Activated effector memory CD4-positive, alpha-beta T cell treated with Interleukin-2 at 50 U/mL for 16 hours (primary cell): Measurements from ENCODE around the gene ZNF644.
A peak's percentile ranks its signal among the peaks of the same experiment; 100 is the strongest.

ENCODE experiments used
- DNase-seq: peaks from one replicate; pipeline ENCODE4 v3.0.0-alpha.2; 2020

The ZNF644 gene

GRCh38 chr1:91020967-91021685, 709 bp downstream of the ZNF644 start:
- DNase-seq = peak; percentile 56

DNA sequence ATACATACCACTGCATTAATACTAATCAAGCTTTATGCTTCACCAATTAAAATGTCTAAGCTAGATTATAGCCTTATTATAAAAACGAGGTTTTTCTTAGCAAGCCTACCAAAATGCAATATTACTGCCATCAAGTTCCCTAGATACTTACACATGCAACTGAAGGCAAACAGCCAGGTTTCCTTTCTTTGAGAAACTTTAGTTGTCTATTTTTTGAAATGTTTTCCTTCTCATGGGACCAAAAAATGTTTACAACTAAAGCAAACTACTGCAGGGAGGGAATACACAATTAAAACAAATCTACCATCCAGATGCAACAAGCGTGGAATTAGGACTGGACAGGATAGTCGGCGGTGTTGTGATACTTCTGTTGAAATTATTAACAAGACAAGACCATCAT, 1.3 kb downstream of the ZNF644 start:
- DNase-seq = no peak

GRCh38 chr1:91018006-91018405, 3.8 kb downstream of the ZNF644 start:
- DNase-seq = no peak

GRCh38 chr1:91015794-91016550, 5.9 kb downstream of the ZNF644 start:
- DNase-seq = no peak

DNA sequence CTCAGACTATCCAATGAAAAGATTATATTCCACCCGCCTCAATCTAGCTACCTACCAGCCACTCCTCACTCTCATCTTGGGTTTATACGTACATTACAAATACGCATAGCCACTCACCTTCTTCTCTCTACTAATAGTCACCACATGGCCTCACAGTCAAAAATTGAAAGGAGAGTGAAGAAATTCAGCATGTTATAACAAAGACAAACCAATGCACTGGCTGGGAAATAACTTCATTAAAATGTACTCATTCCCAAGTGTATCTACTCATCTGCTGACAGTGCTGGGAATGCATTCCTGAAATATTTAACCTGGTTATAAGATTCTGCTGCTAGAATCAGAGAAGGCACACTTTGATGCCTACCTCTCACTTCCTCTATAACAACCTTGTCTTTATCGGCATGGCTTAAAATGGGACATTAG, 6.5 kb downstream of the ZNF644 start:
- no peak for DNase-seq

DNA sequence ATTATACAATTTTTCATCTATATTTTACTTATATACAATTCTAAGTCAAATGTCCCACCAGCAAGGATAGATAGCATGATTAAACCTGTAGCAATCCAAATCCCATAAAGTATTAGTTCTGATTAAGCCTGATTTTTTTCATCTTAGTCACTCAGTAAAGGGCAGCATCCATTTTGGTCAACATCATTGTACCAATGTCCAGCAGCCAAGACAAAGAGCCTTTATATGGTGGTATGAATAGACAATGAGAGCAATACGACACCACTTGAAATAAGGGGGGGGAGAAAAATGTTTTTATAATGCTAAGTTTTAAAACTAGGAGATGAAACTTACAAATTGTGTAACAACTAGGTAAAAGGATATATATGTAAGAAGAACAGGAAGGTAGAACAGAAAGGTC, 7.4 kb downstream of the ZNF644 start:
- no peak for DNase-seq

DNA sequence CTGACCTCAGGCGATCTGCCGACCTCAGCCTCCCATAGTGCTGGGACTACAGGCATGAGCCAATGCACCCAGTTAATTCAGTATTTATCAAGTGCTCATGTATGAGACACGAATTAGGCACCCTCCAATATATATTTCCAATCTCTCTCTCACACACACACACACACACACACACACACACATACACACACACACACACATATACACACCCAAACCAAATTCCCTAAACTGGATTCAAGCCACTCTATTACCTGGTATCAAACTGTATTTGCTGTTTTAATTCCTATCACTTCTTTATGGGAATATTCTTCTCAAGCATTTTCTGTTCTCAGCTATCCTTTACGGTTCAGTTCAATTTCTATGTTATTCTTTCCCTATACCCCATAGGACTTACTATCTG, 8.5 kb downstream of the ZNF644 start:
- no peak for DNase-seq

DNA sequence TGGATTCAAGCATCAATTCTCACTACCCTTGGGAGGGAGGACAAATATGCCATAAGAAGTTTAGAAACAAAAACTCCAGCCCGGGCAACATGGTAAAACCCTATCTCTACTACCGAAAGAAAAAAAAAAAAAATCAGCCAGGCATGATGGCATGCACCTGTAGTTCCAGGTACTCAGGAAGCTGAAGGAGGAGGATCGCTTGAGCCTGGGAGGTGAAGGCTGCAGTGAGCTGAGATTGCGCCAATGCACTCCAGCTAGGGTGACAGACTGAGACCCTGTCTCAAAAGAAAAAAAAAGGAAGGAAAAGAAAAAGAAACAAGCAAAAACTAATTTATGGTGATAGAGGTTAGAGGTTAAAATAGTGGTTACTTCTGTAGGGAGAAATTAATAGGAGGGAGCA, 9.6 kb downstream of the ZNF644 start:
- no peak for DNase-seq

GRCh38 chr1:91011726-91012125, 10.1 kb downstream of the ZNF644 start:
- no peak for DNase-seq

DNA sequence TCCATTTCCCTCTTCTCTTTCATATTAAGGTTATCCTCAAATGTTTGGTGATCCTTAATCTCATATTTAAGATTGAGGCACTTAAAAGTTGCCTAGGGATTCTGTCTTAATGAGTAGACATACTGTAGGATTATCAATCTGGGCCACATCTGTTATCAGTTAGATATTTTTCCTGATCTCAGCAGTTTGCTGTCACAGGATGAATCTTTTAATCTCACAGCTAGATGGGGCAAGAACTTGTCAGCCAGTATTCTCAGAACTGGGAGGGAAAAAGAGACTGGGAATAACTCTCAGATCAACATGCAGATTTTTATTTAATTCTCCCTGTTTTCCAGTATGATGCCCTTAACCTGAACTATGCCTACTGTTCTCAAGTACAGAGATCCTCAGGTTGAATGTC, 14.0 kb downstream of the ZNF644 start:
- no peak for DNase-seq

- DNase-seq = no peak
These were observed 14.7 kb downstream of the ZNF644 start for GRCh38 chr1:91007092-91007491.

- no peak for DNase-seq
These were observed 15.5 kb downstream of the ZNF644 start for GRCh38 chr1:91006113-91006908.

DNA sequence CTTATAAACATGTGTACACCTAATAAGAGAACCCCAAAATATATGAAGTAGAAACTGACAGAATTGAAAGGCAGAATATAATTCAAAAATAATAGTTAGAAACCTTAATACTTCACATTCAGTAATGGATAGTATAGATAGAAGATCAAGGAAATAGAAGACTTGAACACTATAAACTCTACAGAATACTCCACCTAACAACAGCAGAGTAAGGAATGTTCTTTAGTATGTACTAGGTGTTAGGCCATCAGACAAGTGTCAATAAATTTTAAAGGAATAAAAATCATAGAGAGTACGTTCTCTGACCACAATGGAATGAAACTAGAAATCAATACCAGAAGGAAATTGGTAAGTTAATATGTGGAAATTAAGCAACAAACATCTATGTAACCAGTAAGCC, 16.6 kb downstream of the ZNF644 start:
- no peak for DNase-seq

DNA sequence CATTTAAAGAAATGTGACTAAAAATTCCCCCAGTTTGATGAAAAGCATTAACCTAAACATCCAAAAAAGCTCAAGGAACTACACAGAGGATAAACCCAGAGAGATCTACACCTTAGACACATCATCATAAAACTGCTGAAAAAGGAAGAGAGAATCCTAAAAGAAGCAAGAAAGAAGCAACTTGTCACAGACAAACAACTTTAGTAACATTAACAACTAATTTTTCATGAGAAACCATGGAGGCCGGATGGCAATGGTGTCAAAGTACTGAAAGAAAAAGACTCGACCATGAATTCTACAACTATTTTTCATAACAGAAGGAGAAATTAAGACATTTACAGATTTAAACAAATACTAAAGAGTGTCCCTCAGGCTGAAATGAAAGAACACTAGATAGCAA, 17.7 kb downstream of the ZNF644 start:
- no peak for DNase-seq

DNA sequence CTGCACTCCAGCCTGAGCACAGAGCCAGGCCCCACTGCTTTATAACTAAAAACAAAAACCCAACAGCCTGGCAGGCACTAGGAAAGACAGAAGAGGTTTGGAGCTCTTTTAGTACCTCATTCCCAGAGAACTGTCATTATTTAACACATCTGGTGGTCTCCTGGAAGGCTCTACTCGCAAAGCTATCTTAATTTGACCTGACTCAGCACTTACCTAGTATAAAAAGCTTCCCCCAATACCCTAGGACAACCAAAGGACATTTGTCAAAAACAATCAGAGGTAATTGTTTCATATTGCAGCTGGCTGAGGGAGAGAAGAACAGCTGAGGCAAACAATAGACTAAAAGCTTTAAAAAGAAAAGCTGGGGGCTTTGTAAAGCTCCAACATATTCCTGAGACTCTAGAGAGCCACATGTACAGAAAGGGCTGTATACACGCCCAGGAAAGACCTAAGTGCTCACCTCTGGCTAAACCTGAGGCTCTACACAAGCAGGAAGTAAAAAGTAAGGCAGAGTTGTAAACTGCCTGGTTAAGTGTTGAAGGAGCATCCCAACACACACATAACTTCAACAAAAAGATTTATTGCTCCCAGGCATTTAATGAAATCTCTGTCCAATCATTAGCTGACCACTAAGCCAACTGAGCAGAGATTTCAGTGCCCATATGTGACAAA, 25.0 kb downstream of the ZNF644 start:
- no peak for DNase-seq

- DNase-seq = no peak
These were observed 26.4 kb downstream of the ZNF644 start for GRCh38 chr1:90995311-90995894.

GRCh38 chr1:90994461-90994860, 27.4 kb downstream of the ZNF644 start:
- no peak for DNase-seq

DNA sequence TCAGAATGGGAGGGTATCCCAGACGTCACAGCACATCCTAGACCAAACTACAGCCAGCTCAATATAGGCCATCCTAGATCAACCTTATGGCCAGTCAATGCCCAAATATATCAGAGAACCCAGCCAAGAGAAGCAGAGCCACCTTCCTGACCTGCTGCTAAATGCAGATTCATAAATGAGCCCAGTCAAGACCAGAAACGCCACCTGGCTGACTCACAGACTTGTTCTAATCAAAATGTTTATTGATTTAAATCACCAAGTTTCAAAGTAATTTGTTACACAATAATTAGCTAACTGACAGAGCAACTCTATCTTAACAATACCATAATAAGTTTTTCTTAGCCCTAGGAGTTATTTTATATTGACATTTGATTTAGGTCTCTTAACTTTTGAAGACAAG, 28.6 kb downstream of the ZNF644 start:
- DNase-seq = no peak

DNA sequence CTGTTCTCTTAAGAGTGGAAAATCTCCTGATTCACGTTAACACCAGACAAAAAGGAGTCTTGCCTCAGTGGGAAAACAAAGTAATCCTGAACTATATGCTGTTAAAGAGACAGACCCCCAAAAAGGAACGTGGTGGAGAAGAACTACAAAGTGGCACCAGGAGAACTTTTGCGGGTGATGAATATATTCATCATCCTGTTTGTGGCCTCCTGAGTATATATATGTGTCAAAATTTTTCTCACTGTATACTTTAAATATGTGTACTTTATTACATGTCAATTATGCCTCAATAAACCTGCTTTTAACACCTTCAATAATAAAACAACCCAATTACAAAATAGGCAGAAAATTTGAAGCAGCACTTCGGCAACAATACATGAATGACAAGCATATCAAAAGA, 31.1 kb downstream of the ZNF644 start:
- no peak for DNase-seq

DNA sequence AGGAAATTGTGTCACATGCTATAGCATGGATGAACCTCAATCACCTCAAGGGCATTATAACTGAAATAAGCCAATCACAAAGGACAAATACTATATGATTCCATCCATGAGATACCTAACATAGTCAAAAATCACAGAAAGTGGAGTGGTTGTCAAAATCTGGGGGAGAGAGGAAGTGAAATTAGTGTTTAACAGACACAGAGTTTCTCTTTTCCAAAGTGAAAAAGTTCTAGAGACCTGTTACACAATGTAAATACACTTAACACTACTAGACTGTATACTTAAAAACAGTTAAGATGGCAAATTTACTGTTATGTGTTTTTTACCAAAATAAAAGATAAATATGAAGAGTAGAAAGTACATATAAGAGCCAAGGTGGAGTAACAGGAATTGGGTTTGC, 31.8 kb downstream of the ZNF644 start:
- DNase-seq = no peak

DNA sequence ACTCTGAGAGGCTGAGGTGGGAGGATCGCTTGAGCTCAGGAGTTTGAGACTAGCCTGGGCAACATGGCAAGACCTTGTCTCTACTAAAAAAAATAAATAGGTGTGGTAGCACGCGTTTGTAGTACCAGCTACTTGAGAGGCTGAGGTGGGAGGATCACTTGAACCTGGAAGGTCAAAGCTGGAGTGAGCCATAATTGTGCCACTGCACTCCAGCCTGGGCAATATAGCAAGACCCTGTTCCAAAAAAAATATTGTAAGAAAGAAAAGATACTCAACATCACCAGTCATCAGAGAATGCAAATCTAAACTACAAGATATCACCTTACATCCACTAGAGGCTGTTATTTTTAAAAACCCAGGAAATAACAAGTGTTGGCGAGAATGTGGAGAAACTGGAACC, 32.5 kb downstream of the ZNF644 start:
- no peak for DNase-seq

DNA sequence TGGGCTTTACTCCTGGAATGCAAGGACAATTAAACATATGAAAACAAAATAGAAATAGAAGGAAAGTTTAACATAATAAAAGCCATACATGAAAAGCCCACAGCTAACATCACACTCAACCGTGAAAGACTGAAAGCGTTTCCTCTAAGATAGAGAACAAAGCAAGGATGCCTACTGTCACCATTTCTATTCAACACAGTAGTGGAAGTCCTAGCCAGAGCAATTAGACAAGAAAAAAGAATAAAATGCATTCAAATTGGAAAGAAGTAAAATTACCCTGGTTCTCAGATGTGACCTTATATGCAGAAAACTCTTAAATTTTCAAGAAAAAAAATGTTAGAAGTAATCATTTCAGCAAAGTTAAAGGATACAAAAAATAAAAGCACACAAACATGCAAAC, 34.0 kb downstream of the ZNF644 start:
- no peak for DNase-seq

DNA sequence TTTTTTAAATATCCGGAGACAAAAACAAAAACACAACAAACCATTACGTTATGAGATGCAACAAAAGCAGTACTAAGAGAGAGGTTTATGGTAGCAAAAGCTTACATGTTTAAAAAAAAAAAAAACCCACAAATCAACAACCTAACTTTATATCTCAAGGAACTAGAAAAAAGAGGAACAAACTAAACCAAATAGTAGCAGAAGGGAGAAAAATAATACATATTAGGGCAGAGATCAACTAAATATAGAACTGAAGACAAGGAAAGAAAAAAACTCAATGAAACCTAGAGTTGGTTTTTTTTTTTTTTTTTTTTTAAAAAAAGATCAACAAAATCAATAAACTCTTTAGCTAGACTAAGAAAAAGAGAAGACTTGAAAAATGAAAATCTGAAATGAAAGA, 34.9 kb downstream of the ZNF644 start:
- DNase-seq = no peak
